Measurements from ENCODE around the gene OR6X1. TPM values are rescaled to one million over a fixed set of nuclear protein-coding genes. Genes with fewer than 3 reads are reported as not detected.
"Not testable (repeated sequence)": the region's sequence is repeated elsewhere in the genome, so short reads cannot be mapped to it uniquely, and the experiment has no call there.

The OR6X1 gene
- total and polyA plus RNA-seq, 8 donors, result not detected

DNA sequence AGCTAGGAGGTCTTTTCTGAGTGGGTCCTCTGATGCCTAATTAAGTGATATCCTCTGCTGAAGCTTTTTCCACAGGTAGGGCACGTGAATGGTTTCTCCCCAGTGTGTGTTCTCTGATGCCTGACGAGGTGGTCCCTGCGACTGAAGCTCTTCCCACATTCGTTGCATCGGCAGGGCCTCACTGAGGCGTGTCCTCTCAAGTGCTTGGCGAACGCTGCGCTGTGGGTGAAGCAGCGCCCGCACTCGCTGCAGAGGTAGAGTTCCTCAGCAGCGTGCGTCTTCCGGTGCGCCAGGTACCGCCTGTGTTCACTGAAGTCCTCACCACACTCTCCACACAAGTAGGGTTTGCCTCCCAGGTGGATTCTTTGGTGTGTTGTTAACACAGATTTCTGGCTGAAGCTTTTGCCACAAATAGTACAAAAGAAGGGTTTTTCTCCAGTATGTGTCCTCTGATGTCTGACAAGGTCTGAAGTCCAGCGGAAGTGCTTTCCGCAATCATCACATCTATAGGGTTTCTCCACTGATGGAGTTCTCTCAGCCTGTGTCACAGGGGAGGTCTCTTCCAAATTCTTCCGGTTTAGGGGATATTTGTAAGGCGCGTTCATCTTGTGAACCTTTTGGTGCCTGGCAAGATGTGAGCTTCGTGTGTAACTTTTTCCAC lies 28.2 kb downstream of the OR6X1 start:
- TF ChIP-seq EP300 (IDR thresholded peaks at IDR 0.05) (no peak), POLR2A (IDR thresholded peaks at IDR 0.05) (no peak), POLR2AphosphoS5 (IDR thresholded peaks at IDR 0.05) (no peak)
- TF ChIP-seq, protein P1, sequence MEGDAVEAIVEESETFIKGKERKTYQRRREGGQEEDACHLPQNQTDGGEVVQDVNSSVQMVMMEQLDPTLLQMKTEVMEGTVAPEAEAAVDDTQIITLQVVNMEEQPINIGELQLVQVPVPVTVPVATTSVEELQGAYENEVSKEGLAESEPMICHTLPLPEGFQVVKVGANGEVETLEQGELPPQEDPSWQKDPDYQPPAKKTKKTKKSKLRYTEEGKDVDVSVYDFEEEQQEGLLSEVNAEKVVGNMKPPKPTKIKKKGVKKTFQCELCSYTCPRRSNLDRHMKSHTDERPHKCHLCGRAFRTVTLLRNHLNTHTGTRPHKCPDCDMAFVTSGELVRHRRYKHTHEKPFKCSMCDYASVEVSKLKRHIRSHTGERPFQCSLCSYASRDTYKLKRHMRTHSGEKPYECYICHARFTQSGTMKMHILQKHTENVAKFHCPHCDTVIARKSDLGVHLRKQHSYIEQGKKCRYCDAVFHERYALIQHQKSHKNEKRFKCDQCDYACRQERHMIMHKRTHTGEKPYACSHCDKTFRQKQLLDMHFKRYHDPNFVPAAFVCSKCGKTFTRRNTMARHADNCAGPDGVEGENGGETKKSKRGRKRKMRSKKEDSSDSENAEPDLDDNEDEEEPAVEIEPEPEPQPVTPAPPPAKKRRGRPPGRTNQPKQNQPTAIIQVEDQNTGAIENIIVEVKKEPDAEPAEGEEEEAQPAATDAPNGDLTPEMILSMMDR (IDR thresholded peaks at IDR 0.05), result no peak
- peaks cover 0 to 12% (median 8%) of the 10 kb centered on the region in 4 donors for H3K9me3 ChIP-seq
- intact Hi-C loops (cut with DNase I; ENCODE audit: low total_unique reads), result no loop called here
- peaks cover 55 to 83% (median 72%) of the 10 kb centered on the region in 4 donors for H3K36me3 ChIP-seq
- H3K4me3 ChIP-seq, result no peak overlapping the region
- WGBS, 5 donors, result 96 to 99% (median 98%) methylated on average over 23 of the region's 23 CpGs
- no peak overlapping the region for H3K27ac ChIP-seq
- no peak for DNase-seq
- no peaks in the 10 kb centered on the region for H3K27me3 ChIP-seq
- H3K4me1 ChIP-seq, result no peaks in the 10 kb centered on the region

DNA sequence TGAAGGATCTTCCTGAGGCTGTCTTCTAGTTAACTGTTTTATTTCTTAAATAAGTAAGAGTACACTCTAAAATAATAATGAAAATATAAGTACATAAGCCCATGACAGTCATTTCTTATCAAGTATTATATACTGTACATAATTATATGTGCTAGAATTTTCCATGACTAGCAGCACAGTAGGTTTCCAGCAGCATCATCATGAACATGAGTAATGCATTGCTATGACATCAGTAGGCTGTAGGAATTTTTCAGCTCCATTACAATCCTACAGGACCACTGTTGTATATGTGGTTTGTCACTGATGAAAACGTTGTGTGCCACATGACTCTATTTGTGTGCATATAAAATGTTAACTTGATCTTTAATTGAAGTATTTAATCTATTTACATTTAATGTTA lies 34.9 kb downstream of the OR6X1 start:
- no peak for TF ChIP-seq EP300 (IDR thresholded peaks at IDR 0.05)
- TF ChIP-seq, protein P1 (IDR thresholded peaks at IDR 0.05), result no peak
- no peak for TF ChIP-seq POLR2A (IDR thresholded peaks at IDR 0.05)
- no peak for TF ChIP-seq POLR2AphosphoS5 (IDR thresholded peaks at IDR 0.05)
- WGBS, 5 donors, result 43 to 52% (median 50%) methylated on average over 1 of the region's 1 CpG
- no peak overlapping the region for H3K27ac ChIP-seq

DNA sequence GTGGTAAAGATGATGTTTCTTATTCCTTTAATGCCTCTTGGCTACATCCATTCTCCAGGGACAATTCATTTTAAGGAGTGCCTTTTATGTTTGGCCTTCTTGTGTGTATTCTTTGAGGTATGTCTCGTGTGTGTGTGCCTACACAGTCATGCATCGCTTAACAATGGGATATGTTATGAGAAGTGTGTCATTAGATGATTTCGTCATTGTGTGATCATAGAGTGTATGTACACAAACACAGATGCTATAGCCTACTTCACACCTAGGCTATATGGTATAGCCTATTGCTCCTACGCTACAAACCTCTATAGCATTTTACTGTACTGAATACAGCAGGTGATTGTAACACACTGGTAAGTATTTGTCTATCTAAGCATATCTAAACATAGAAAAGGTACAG lies 35.8 kb downstream of the OR6X1 start:
- Histone ChIP-seq H3K27ac (no peak overlapping the region), H3K4me3 (no peak overlapping the region), H3K36me3 (peaks cover 0 to 6% (median 0%) of the 10 kb centered on the region in 4 donors), H3K9me3 (no peaks in the 10 kb centered on the region), H3K4me1 (no peaks in the 10 kb centered on the region), H3K27me3 (peaks cover 0 to 4% (median 0%) of the 10 kb centered on the region in 3 donors)
- intact Hi-C loops (cut with DNase I; ENCODE audit: low total_unique reads), result loop anchor here (10.0 kb wide), 1 partner anchor 204 kb away; no protein-coding TSS in a partner anchor
- TF ChIP-seq EP300 (IDR thresholded peaks at IDR 0.05) (no peak), POLR2A (IDR thresholded peaks at IDR 0.05) (no peak), POLR2AphosphoS5 (IDR thresholded peaks at IDR 0.05) (no peak)
- TF ChIP-seq, protein P1 (IDR thresholded peaks at IDR 0.05), result no peak
- WGBS, 5 donors, result 83 to 93% (median 89%) methylated on average over 4 of the region's 4 CpGs
- no peak for DNase-seq

More for the DNA sequence above, 34.9 kb downstream of the OR6X1 start:
- Histone ChIP-seq H3K4me1 (no peaks in the 10 kb centered on the region), H3K27me3 (peaks cover 0 to 4% (median 0%) of the 10 kb centered on the region in 3 donors), H3K4me3 (no peak overlapping the region), H3K9me3 (no peaks in the 10 kb centered on the region), H3K36me3 (peaks cover 0 to 16% (median 5%) of the 10 kb centered on the region in 4 donors)
- no peak for DNase-seq
- intact Hi-C loops (cut with DNase I; ENCODE audit: low total_unique reads), result loop anchor here (10.0 kb wide), 1 partner anchor 205 kb away; no protein-coding TSS in a partner anchor

DNA sequence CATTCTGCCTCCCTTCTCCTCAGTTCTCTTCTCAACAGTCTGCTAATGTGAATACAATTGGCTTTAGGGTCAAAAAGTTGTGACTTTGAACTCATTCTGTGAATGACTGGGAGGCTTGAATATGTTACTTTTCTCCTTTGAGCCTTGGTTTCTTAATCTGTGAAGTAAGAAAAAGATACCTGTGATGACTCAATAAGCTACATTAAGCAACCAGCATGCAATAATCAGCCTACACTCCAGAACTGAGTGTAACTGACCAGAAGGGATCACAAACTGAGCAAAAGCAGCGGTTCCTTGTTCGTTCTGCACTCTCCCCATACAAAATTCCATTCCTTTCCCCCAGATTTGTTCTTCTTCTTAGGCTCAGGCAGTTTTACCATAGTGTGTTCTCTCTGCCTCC lies 36.3 kb downstream of the OR6X1 start:
- DNase-seq, result no peak
- Histone ChIP-seq H3K9me3 (no peaks in the 10 kb centered on the region), H3K27me3 (peaks cover 0 to 4% (median 0%) of the 10 kb centered on the region in 3 donors), H3K4me1 (no peaks in the 10 kb centered on the region), H3K4me3 (no peak overlapping the region), H3K36me3 (peaks cover 0 to 2% (median 0%) of the 10 kb centered on the region in 4 donors), H3K27ac (no peak overlapping the region)
- WGBS, 5 donors, result 83 to 95% (median 94%) methylated on average over 2 of the region's 2 CpGs
- intact Hi-C loops (cut with DNase I; ENCODE audit: low total_unique reads), result loop anchor here (10.0 kb wide), 1 partner anchor 203 kb away; no protein-coding TSS in a partner anchor
- TF ChIP-seq POLR2AphosphoS5 (IDR thresholded peaks at IDR 0.05) (no peak), POLR2A (IDR thresholded peaks at IDR 0.05) (no peak), EP300 (IDR thresholded peaks at IDR 0.05) (no peak)
- TF ChIP-seq, protein P1 (IDR thresholded peaks at IDR 0.05), result no peak

DNA sequence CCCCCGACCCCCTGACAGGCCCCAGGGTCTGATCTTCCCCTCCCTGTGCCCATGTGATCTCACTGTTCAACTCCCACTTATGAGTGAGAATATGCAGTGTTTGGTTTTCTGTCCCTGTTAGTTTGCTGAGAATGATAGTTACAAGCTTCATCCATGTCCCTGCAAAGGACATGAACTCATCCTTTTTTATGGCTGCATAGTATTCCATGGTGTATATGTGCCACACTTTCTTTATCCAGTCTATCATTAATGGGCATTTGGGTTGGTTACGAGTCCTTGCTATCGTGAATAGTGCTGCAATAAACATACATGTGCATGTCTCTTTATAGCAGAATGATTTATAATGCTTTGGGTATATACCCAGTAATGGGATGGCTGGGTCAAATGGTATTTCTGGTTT lies 41.7 kb downstream of the OR6X1 start:
- WGBS, 5 donors, result 75 to 82% (median 79%) methylated on average over 3 of the region's 3 CpGs

More for the DNA sequence above, 41.7 kb downstream of the OR6X1 start:
- H3K9me3 ChIP-seq, H3K27ac ChIP-seq, H3K36me3 ChIP-seq, H3K4me3 ChIP-seq, DNase-seq, H3K4me1 ChIP-seq: not testable (repeated sequence)
- peaks cover 0 to 18% (median 0%) of the 10 kb centered on the region in 3 donors for H3K27me3 ChIP-seq
- intact Hi-C loops (cut with DNase I; ENCODE audit: low total_unique reads), result loop anchor here (10.0 kb wide), 1 partner anchor 198 kb away; no protein-coding TSS in a partner anchor
